Caco-2 (cell line): Measurements from ENCODE around the gene CFAP68. TPM values are rescaled to one million over a fixed set of nuclear protein-coding genes. Genes with fewer than 3 reads are reported as not detected.

Experiments
- BruUV-seq: library from RNA; stranded (reverse); fragments of 400-500 nt; replicated peaks from 2 replicates; lab custom pipeline; 2021; lab: Mats Ljungman, UMichigan
- CTCF ChIA-PET: fragments of 300-600 bp; sonication (Branson Sonifier 250); formaldehyde crosslinking; loops from one replicate; lab custom pipeline; 2022; ENCODE audit warnings: antibody characterized with exemption; lab: Charles Lee
- POLR2A ChIA-PET: fragments of 300-600 bp; sonication (Branson Sonifier 250); formaldehyde crosslinking; loops from one replicate; lab custom pipeline; 2022; ENCODE audit warnings: antibody characterized with exemption; lab: Charles Lee
- DNase-seq, 2 experiments: peaks; one replicate each; pipeline versions ENCODE4 v3.0.0 to v3.0.0-alpha.2; 2020 to 2022
- H3K27me3 ChIP-seq: replicated peaks from 2 replicates; pipeline ENCODE4 v1.6.0; 2011; ENCODE audit warnings: low read length; ENCODE audit not compliant: control insufficient read depth, insufficient read depth
- H3K36me3 ChIP-seq: 2 replicates; pipeline ENCODE4 v1.5.1; 2011; ENCODE audit warnings: low read length; ENCODE audit not compliant: control insufficient read depth, insufficient read depth
- H3K4me1 ChIP-seq: fragments of 250-450 bp; sonication (Bioruptor Pico); 2 replicates; pipeline ENCODE4 v1.5.1; 2020; ENCODE audit warnings: mild to moderate bottlenecking
- H3K4me3 ChIP-seq: 2 replicates; pipeline ENCODE4 v1.5.1; 2011; ENCODE audit warnings: low read depth, mild to moderate bottlenecking, control low read depth, low read length
- H3K9me3 ChIP-seq: fragments of 250-450 bp; sonication (Bioruptor Pico); 2 replicates; pipeline ENCODE4 v1.5.1; 2020; ENCODE audit warnings: mild to moderate bottlenecking, moderate library complexity
- H3K27ac Mint-ChIP-seq: one replicate; pipeline ENCODE4 v1.8.0; 2022; ENCODE audit warnings: mixed read lengths; ENCODE audit not compliant: unreplicated experiment
- H3K27me3 Mint-ChIP-seq: one replicate; pipeline ENCODE4 v1.8.0; 2022; ENCODE audit warnings: mixed read lengths; ENCODE audit not compliant: insufficient read depth, unreplicated experiment
- H3K36me3 Mint-ChIP-seq: one replicate; pipeline ENCODE4 v1.8.0; 2022; ENCODE audit warnings: mild to moderate bottlenecking, mixed read lengths; ENCODE audit not compliant: insufficient read depth, unreplicated experiment
- H3K4me1 Mint-ChIP-seq: one replicate; pipeline ENCODE4 v1.8.0; 2022; ENCODE audit warnings: low read depth, mixed read lengths; ENCODE audit not compliant: unreplicated experiment
- H3K4me3 Mint-ChIP-seq: one replicate; pipeline ENCODE4 v1.8.0; 2022; ENCODE audit warnings: mild to moderate bottlenecking, moderate library complexity, mixed read lengths; ENCODE audit not compliant: unreplicated experiment
- H3K9me3 Mint-ChIP-seq: one replicate; pipeline ENCODE4 v1.8.0; 2022; ENCODE audit warnings: mixed read lengths; ENCODE audit not compliant: unreplicated experiment
- CTCF ChIP-seq, 2 experiments: fragments of 200-600 bp in 1 of 2; IDR thresholded peaks; 1 replicate in 1 of 2; 2 replicates in 1 of 2; pipeline versions ENCODE4 v1.5.1 to v1.8.0; 2011 to 2022; ENCODE audit warnings: antibody characterized with exemption in 1 of 2, control low read depth in 1 of 2, inconsistent platforms in 1 of 2, low read depth in 1 of 2, low read length in 1 of 2, mild to moderate bottlenecking in 1 of 2, moderate library complexity in 1 of 2; ENCODE audit not compliant: insufficient read depth in 1 of 2, severe bottlenecking in 1 of 2, unreplicated experiment in 1 of 2
- intact Hi-C: fragments of 100-400 bp; cut with micrococcal nuclease; formaldehyde crosslinking; loops from one replicate; pipeline ENCODE4 v1.10.0; 2022; ENCODE audit not compliant: unreplicated experiment
- total RNA-seq: library from RNA; stranded (reverse); gene quantifications from 2 replicates; pipeline ENCODE4 v1.2.3, GENCODE V29; 2022

CFAP68 gene
- total RNA-seq, 1 experiment from 2014 or later, result 71.4 TPM

DNA sequence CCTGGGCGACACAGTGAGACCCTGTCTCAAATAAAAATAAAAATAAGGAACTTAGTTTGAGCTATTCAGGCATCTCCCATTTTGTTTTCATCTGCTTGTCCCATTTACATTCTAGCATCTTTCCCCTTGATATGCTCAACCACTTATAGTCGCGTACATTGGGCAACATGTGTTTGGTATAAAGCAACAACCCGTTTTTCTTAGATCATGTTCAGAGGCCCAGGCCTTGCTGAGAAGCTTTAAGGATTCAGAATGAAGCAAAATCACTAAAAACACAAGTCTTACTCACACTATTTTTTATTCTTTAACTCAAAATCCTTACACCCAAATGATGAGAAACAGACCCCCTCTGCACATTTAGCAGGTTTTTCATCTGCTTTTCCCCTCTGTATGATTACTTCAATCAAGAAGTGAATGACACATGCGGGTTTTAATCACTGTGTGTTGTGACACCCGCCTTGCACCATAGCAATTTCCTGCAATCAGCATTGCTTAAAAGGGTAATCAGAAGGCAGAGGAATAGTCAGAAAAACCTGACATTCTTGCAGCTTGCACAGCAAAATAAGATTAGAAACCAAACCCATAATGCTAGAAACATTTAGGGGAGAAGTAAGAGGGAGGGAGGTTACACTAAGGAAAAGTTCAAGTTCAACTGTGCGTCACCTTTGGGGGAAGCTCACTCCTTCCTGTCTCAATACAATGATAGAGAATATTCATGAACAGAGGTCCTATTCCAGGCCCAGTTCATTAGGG, 33.9 kb upstream of the CFAP68 start:
- Mint-ChIP-seq H3K27ac (no peak overlapping the region), H3K4me1 (peaks cover 9% of the 10 kb centered on the region), H3K36me3 (peaks cover 9% of the 10 kb centered on the region), H3K4me3 (no peak overlapping the region), H3K27me3 (no peaks in the 10 kb centered on the region), H3K9me3 (no peaks in the 10 kb centered on the region)
- H3K9me3 ChIP-seq, result no peaks in the 10 kb centered on the region
- H3K4me3 ChIP-seq, result no peak overlapping the region
- H3K27me3 ChIP-seq, result no peaks in the 10 kb centered on the region
- H3K4me1 ChIP-seq, result peaks cover 8% of the 10 kb centered on the region
- DNase-seq, result no peak
- POLR2A ChIA-PET, result interaction anchor here (0.9 kb wide), 1 partner anchor 222 kb away, joined by 3 read pairs; no protein-coding TSS in a partner anchor
- H3K36me3 ChIP-seq, result peaks cover 2% of the 10 kb centered on the region; the same call in 1 of the 2 replicates
- CTCF ChIA-PET, result interaction anchor here (0.8 to 1.8 kb wide), 3 partner anchors 11 to 79 kb away, joined by 3 to 5 read pairs (median 5); partner anchors contain the start of gene PPP2R1B
- TF ChIP-seq CTCF (IDR thresholded peaks at IDR 0.05; ENCODE audit: insufficient read depth in 1 of 2, low read depth in 1 of 2, low read length in 1 of 2, severe bottlenecking in 1 of 2, unreplicated experiment in 1 of 2), result no peak
- BruUV-seq, result no TSS peak
- intact Hi-C loops, result no loop called here

DNA sequence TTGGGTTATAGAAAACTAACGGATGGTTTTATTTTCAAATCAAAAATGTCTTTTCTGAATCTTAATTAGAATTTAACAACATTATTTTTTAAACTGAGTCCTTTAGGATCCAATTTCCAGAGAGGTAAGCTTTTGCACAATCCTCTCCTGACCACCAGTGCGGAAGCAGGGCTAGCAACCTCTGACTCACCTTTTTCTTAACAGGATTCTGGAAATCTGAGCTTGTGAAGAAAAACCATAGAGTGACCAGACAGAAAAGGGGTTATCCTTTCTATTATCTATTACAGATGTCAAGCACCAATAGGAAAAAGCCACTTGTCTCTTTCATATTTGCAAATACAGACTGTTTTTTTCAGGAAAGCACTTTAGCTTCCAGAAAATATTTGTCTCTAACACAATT, 33.3 kb upstream of the CFAP68 start:
- no peak overlapping the region for H3K27ac Mint-ChIP-seq
- peaks cover 3% of the 10 kb centered on the region for H3K4me1 Mint-ChIP-seq
- no peaks in the 10 kb centered on the region for H3K27me3 Mint-ChIP-seq
- no peak overlapping the region for H3K4me3 ChIP-seq
- H3K27me3 ChIP-seq, result no peaks in the 10 kb centered on the region
- H3K9me3 Mint-ChIP-seq, result no peaks in the 10 kb centered on the region
- DNase-seq, result no peak
- H3K36me3 ChIP-seq, result peaks cover 2% of the 10 kb centered on the region; the same call in 1 of the 2 replicates
- peaks cover 3% of the 10 kb centered on the region for H3K4me1 ChIP-seq
- CTCF ChIA-PET, result interaction anchor here (0.6 to 1.8 kb wide), 5 partner anchors 12 to 243 kb away, joined by 3 to 5 read pairs (median 3); partner anchors contain the start of genes PPP2R1B and SIK2
- no peak for TF ChIP-seq CTCF (IDR thresholded peaks at IDR 0.05; ENCODE audit: insufficient read depth in 1 of 2, low read depth in 1 of 2, low read length in 1 of 2, severe bottlenecking in 1 of 2, unreplicated experiment in 1 of 2)
- BruUV-seq, result no TSS peak
- POLR2A ChIA-PET, result interaction anchor here (0.5 to 0.9 kb wide), 2 partner anchors 90 to 222 kb away, joined by 3 read pairs; no protein-coding TSS in a partner anchor
- intact Hi-C loops, result no loop called here
- no peaks in the 10 kb centered on the region for H3K9me3 ChIP-seq
- no peak overlapping the region for H3K4me3 Mint-ChIP-seq
- H3K36me3 Mint-ChIP-seq, result peaks cover 9% of the 10 kb centered on the region

DNA sequence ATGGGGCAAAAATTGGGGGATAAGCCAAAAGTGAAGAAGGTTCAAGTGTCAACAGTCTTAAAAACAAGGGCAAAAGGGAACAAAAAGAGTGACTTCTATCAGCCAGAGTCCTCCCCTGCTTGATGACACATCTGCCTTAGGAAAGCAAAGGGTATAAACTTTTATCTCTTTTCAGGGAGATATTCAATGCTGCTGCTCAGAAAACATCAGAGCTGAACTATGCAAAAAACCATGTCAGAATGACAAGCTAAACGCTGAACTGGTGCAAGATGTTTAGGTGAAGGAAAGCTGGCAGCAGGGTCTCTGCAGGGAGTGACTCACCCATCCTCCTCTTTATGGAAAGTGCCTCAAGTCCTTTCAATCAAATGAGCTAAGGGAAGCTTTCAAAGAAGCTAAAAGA, 32.7 kb upstream of the CFAP68 start:
- Histone ChIP-seq H3K4me3 (no peak overlapping the region), H3K27me3 (no peaks in the 10 kb centered on the region), H3K9me3 (no peaks in the 10 kb centered on the region), H3K4me1 (no peaks in the 10 kb centered on the region), H3K36me3 (peaks cover 2% of the 10 kb centered on the region; the same call in 1 of the 2 replicates)
- CTCF ChIA-PET, result interaction anchor here (0.6 to 1.8 kb wide), 5 partner anchors 12 to 244 kb away, joined by 3 to 5 read pairs (median 3); partner anchors contain the start of genes PPP2R1B and SIK2
- POLR2A ChIA-PET, result interaction anchor here (0.5 to 0.9 kb wide), 2 partner anchors 90 to 223 kb away, joined by 3 read pairs; no protein-coding TSS in a partner anchor
- Mint-ChIP-seq H3K4me1 (no peaks in the 10 kb centered on the region), H3K4me3 (no peak overlapping the region), H3K27ac (no peak overlapping the region), H3K36me3 (peaks cover 9% of the 10 kb centered on the region), H3K9me3 (no peaks in the 10 kb centered on the region), H3K27me3 (no peaks in the 10 kb centered on the region)
- TF ChIP-seq CTCF (IDR thresholded peaks at IDR 0.05; ENCODE audit: insufficient read depth in 1 of 2, low read depth in 1 of 2, low read length in 1 of 2, severe bottlenecking in 1 of 2, unreplicated experiment in 1 of 2), result no peak
- intact Hi-C loops, result no loop called here
- no peak for DNase-seq
- BruUV-seq, result no TSS peak
